Activated effector memory CD4-positive, alpha-beta T cell treated with Interleukin-2 at 50 U/mL for 16 hours (primary cell): ENCODE data around the gene OR2A25.
"Not testable (repeated sequence)": the region's sequence is repeated elsewhere in the genome, so short reads cannot be mapped to it uniquely, and the experiment has no call there.

ENCODE experiments used
- DNase-seq: peaks from one replicate; pipeline ENCODE4 v3.0.0-alpha.2; 2020

OR2A25 gene

GRCh38 chr7:144069511-144069910, at the start of gene OR2A25:
Gene OR2A25 (plus strand): TSS chr7:144069811. CDS start chr7:144074220, 4,409 bp downstream.
- no peak for DNase-seq

GRCh38 chr7:144020340-144020739, 49.3 kb upstream of the OR2A25 start:
- DNase-seq: no peak

- no peak for DNase-seq
Observed at GRCh38 chr7:144022169-144022568, 47.4 kb upstream of the OR2A25 start.

GRCh38 chr7:144023171-144023827, 46.3 kb upstream of the OR2A25 start:
- DNase-seq: no peak

GRCh38 chr7:144024213-144024612, 45.4 kb upstream of the OR2A25 start:
- no peak for DNase-seq

GRCh38 chr7:144026203-144026883, 43.3 kb upstream of the OR2A25 start:
- no peak for DNase-seq

- DNase-seq: no peak
Observed at GRCh38 chr7:144027070-144027469, 42.5 kb upstream of the OR2A25 start.

- DNase-seq: no peak
Observed at GRCh38 chr7:144027974-144028373, 41.6 kb upstream of the OR2A25 start.

- DNase-seq: no peak
Observed at GRCh38 chr7:144028547-144028946, 41.1 kb upstream of the OR2A25 start.

GRCh38 chr7:144032516-144032915, 37.1 kb upstream of the OR2A25 start:
- no peak for DNase-seq

GRCh38 chr7:144032985-144033709, 36.5 kb upstream of the OR2A25 start:
- no peak for DNase-seq

GRCh38 chr7:144035385-144035784, 34.2 kb upstream of the OR2A25 start:
- no peak for DNase-seq

- DNase-seq: no peak
Observed at GRCh38 chr7:144036302-144036885, 33.2 kb upstream of the OR2A25 start.

GRCh38 chr7:144037414-144038035, 32.1 kb upstream of the OR2A25 start:
- DNase-seq: no peak

GRCh38 chr7:144038887-144039286, 30.7 kb upstream of the OR2A25 start:
- DNase-seq: no peak

- DNase-seq: no peak
Observed at GRCh38 chr7:144048648-144049047, 21.0 kb upstream of the OR2A25 start, which contains the start of gene OR2A5. Gene OR2A5 (plus strand): TSS chr7:144048948. CDS start chr7:144050402, 1,454 bp downstream.

- DNase-seq: no peak
Observed at GRCh38 chr7:144049491-144049890, 20.1 kb upstream of the OR2A25 start.

- DNase-seq: no peak
Observed at GRCh38 chr7:144050093-144050492, 19.5 kb upstream of the OR2A25 start.

- not testable (repeated sequence) for DNase-seq
Observed at GRCh38 chr7:144050884-144051283, 18.7 kb upstream of the OR2A25 start.

GRCh38 chr7:144057954-144058353, 11.7 kb upstream of the OR2A25 start:
- DNase-seq: no peak

- no peak for DNase-seq
Observed at GRCh38 chr7:144063710-144064109, 5.9 kb upstream of the OR2A25 start.

- no peak for DNase-seq
Observed at GRCh38 chr7:144069953-144070352, 342 bp downstream of the OR2A25 start.

- no peak for DNase-seq
Observed at GRCh38 chr7:144074374-144074773, 4.8 kb downstream of the OR2A25 start.
